Measurements from ENCODE around the gene GRIK1. TPM values are rescaled to one million over a fixed set of nuclear protein-coding genes. Genes with fewer than 3 reads are reported as not detected.

Gene GRIK1
- polyA plus RNA-seq, 1 donor (not counting 4 experiments of a cell fraction or from before 2014, with no cell fraction given): not detected

GRCh38 chr21:29689753-29690152, 250.0 kb downstream of the GRIK1 start:
- Histone ChIP-seq H3K4me3 (ENCODE audit: control insufficient read depth in 2 of 3, extremely low read depth in 1 of 3, insufficient read depth in 2 of 3, low read depth in 1 of 3, low read length in 3 of 3) (no peak overlapping the region), H3K4me1 (ENCODE audit: control insufficient read depth, extremely low read depth, insufficient read depth, low read length) (no peaks in the 10 kb centered on the region), H2AFZ (ENCODE audit: control insufficient read depth, low read length) (no peak overlapping the region), H3K36me3 (ENCODE audit: control insufficient read depth in 2 of 2, extremely low read depth in 1 of 2, insufficient read depth in 2 of 2, low read length in 2 of 2) (no peaks in the 10 kb centered on the region), H3K9me1 (ENCODE audit: control insufficient read depth, extremely low read depth, insufficient read depth, low read length) (no peaks in the 10 kb centered on the region), H3K79me2 (ENCODE audit: control insufficient read depth, insufficient read depth, low read length) (no peaks in the 10 kb centered on the region), H3K4me2 (ENCODE audit: control insufficient read depth, extremely low read depth, insufficient read depth, low read depth, low read length) (no peak overlapping the region), H3K9me3 (ENCODE audit: control insufficient read depth, low read depth, low read length) (no peaks in the 10 kb centered on the region), H4K20me1 (ENCODE audit: control insufficient read depth, extremely low read depth, insufficient read depth, low read length) (no peaks in the 10 kb centered on the region), H3K27me3 (ENCODE audit: control insufficient read depth, extremely low read depth, insufficient read depth, low read length) (no peaks in the 10 kb centered on the region), H3K9ac (ENCODE audit: control insufficient read depth, extremely low read depth, insufficient read depth, low read length) (no peak overlapping the region), H3K27ac (ENCODE audit: control insufficient read depth, insufficient read depth, low read length) (no peak overlapping the region)
- TF ChIP-seq, protein P1, sequence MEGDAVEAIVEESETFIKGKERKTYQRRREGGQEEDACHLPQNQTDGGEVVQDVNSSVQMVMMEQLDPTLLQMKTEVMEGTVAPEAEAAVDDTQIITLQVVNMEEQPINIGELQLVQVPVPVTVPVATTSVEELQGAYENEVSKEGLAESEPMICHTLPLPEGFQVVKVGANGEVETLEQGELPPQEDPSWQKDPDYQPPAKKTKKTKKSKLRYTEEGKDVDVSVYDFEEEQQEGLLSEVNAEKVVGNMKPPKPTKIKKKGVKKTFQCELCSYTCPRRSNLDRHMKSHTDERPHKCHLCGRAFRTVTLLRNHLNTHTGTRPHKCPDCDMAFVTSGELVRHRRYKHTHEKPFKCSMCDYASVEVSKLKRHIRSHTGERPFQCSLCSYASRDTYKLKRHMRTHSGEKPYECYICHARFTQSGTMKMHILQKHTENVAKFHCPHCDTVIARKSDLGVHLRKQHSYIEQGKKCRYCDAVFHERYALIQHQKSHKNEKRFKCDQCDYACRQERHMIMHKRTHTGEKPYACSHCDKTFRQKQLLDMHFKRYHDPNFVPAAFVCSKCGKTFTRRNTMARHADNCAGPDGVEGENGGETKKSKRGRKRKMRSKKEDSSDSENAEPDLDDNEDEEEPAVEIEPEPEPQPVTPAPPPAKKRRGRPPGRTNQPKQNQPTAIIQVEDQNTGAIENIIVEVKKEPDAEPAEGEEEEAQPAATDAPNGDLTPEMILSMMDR (optimal IDR thresholded peaks at IDR 0.05 in 1 of 3, IDR thresholded peaks at IDR 0.05 in 1 of 3, conservative IDR thresholded peaks at IDR 0.05 in 1 of 3; ENCODE audit: extremely low read depth in 1 of 3, insufficient read depth in 2 of 3, low read length in 3 of 3): no peak
- no peak for TF ChIP-seq EZH2 (IDR thresholded peaks at IDR 0.05; ENCODE audit: low read length)
- FAIRE-seq: no peak
- dilution Hi-C loops (cut with MboI; ENCODE audit: extremely low pct_ligation_motif_present, low sequenced_read_pairs): no loop called here
- DNase-seq (ENCODE audit: low read depth, low spot score): no peak

DNA sequence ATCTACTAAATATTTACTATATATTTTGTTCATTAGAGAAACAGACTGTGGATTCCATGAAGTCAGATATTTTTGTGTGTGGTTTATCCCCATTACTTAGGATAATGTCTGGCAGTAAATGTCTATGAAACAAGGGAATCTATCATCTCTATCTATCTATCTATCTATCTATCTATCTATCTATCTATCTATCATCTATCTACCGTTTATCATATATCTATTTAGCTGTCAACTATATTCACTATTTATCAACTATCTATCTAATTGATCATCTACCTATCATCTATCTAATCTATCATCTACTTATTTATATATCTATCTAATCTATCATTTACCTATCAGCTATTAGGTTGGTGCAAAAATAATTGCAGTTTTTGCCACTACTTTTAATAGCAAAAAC, 255.7 kb downstream of the GRIK1 start:
- Histone ChIP-seq H3K27ac (ENCODE audit: control insufficient read depth, insufficient read depth, low read length) (no peak overlapping the region), H3K9ac (ENCODE audit: control insufficient read depth, extremely low read depth, insufficient read depth, low read length) (no peak overlapping the region), H2AFZ (ENCODE audit: control insufficient read depth, low read length) (no peak overlapping the region), H3K79me2 (ENCODE audit: control insufficient read depth, insufficient read depth, low read length) (no peaks in the 10 kb centered on the region), H3K9me3 (ENCODE audit: control insufficient read depth, low read depth, low read length) (no peaks in the 10 kb centered on the region), H3K9me1 (ENCODE audit: control insufficient read depth, extremely low read depth, insufficient read depth, low read length) (no peaks in the 10 kb centered on the region), H3K4me2 (ENCODE audit: control insufficient read depth, extremely low read depth, insufficient read depth, low read depth, low read length) (no peak overlapping the region), H3K27me3 (ENCODE audit: control insufficient read depth, extremely low read depth, insufficient read depth, low read length) (no peaks in the 10 kb centered on the region), H3K4me3 (ENCODE audit: control insufficient read depth in 2 of 3, extremely low read depth in 1 of 3, insufficient read depth in 2 of 3, low read depth in 1 of 3, low read length in 3 of 3) (no peak overlapping the region), H3K36me3 (ENCODE audit: control insufficient read depth in 2 of 2, extremely low read depth in 1 of 2, insufficient read depth in 2 of 2, low read length in 2 of 2) (no peaks in the 10 kb centered on the region), H3K4me1 (ENCODE audit: control insufficient read depth, extremely low read depth, insufficient read depth, low read length) (no peaks in the 10 kb centered on the region), H4K20me1 (ENCODE audit: control insufficient read depth, extremely low read depth, insufficient read depth, low read length) (no peaks in the 10 kb centered on the region)
- dilution Hi-C loops (cut with MboI; ENCODE audit: extremely low pct_ligation_motif_present, low sequenced_read_pairs): no loop called here
- DNase-seq (ENCODE audit: low read depth, low spot score): no peak
- FAIRE-seq: no peak
- no peak for TF ChIP-seq EZH2 (IDR thresholded peaks at IDR 0.05; ENCODE audit: low read length)
- TF ChIP-seq, protein P1 (optimal IDR thresholded peaks at IDR 0.05 in 1 of 3, IDR thresholded peaks at IDR 0.05 in 1 of 3, conservative IDR thresholded peaks at IDR 0.05 in 1 of 3; ENCODE audit: extremely low read depth in 1 of 3, insufficient read depth in 2 of 3, low read length in 3 of 3): no peak

Data from keratinocyte (primary cell).